Uterus (tissue), 4 donors: ENCODE measurements around the gene ENO2. TPM values are rescaled to one million over a fixed set of nuclear protein-coding genes. Genes with fewer than 3 reads are reported as not detected.

Experiments
- DNase-seq, 2 donors: peaks; one replicate each; pipeline ENCODE4 v3.0.0-alpha.2; 2019 to 2020
- H3K27ac ChIP-seq, 2 donors: fragments of 200-600 bp; sonication (generic); 1 replicate in 1 of 2; 2 replicates in 1 of 2; pipeline ENCODE4 v1.5.1; 2016 to 2018
- H3K27me3 ChIP-seq, 2 donors: fragments of 200-600 bp; sonication (generic); one replicate each; pipeline ENCODE4 v1.5.1; 2018 to 2019; ENCODE audit warnings: control low read depth in 1 of 2
- H3K36me3 ChIP-seq, 2 donors: fragments of 200-600 bp; sonication (generic); one replicate each; pipeline ENCODE4 v1.5.1; 2019; ENCODE audit warnings: control low read depth in 1 of 2
- H3K4me1 ChIP-seq, 2 donors: fragments of 200-600 bp; sonication (generic); one replicate each; pipeline ENCODE4 v1.5.1; 2018 to 2019; ENCODE audit warnings: control low read depth in 1 of 2
- H3K4me3 ChIP-seq, 2 donors: fragments of 200-600 bp; sonication (generic); 1 replicate in 1 of 2; 2 replicates in 1 of 2; pipeline ENCODE4 v1.5.1; 2018 to 2019; ENCODE audit warnings: mild to moderate bottlenecking in 1 of 2
- H3K9me3 ChIP-seq, 2 donors: fragments of 200-600 bp; sonication (generic); one replicate each; pipeline ENCODE4 v1.5.1; 2019; ENCODE audit warnings: control low read depth in 1 of 2
- POLR2A ChIP-seq, 2 donors: fragments of 450-650 bp; IDR thresholded peaks; one replicate each; pipeline ENCODE4 v1.6.1; 2016; ENCODE audit warnings: antibody characterized with exemption in 2 of 2, mild to moderate bottlenecking in 1 of 2, moderate library complexity in 1 of 2
- intact Hi-C: fragments of 100-400 bp; cut with DNase I; formaldehyde crosslinking; loops from one replicate; pipeline ENCODE4 v1.15.1; 2023; ENCODE audit warnings: low total_unique reads
- total RNA-seq, 4 donors: library from RNA; depleted of rRNA in 3 of 4; stranded (reverse); fragments of >200 nt in 3 of 4; gene quantifications; one replicate each; pipeline versions ENCODE4 v1.1.0 to v1.2.4, GENCODE V29; 2014 to 2023
- TF ChIP-seq, protein P1 (sequence below), 4 experiments: fragments of 200-600 bp in 2 of 4; fragments of 450-650 bp in 2 of 4; sonication (generic) in 2 of 4; IDR thresholded peaks; one replicate each; pipeline ENCODE4 v1.5.1; 2016 to 2019; ENCODE audit warnings: antibody characterized with exemption in 4 of 4, mild to moderate bottlenecking in 2 of 4, moderate library complexity in 1 of 4
- donor health status: DM: yes; HTN: yes; CAD: no.

Gene ENO2
- total RNA-seq, 4 donors from 2014 or later, result 9.7 to 84.7 (median 24.4) TPM

DNA sequence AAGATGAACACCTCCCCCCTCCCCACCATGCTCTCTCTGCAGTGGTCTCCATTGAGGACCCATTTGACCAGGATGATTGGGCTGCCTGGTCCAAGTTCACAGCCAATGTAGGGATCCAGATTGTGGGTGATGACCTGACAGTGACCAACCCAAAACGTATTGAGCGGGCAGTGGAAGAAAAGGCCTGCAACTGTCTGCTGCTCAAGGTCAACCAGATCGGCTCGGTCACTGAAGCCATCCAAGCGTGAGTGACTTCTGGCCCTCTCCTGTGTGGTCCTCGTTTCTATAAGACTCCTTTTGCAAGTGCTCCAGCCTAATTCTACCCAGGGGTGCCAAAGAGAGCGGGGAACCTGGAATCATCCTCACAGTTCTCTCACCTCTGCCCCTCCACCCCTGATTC is 7.2 kb downstream of the ENO2 start:
- H3K9me3 ChIP-seq, result no peaks in the 10 kb centered on the region
- H3K36me3 ChIP-seq, result no peaks in the 10 kb centered on the region
- intact Hi-C loops, result no loop called here
- H3K27me3 ChIP-seq, result no peaks in the 10 kb centered on the region
- TF ChIP-seq, protein P1, sequence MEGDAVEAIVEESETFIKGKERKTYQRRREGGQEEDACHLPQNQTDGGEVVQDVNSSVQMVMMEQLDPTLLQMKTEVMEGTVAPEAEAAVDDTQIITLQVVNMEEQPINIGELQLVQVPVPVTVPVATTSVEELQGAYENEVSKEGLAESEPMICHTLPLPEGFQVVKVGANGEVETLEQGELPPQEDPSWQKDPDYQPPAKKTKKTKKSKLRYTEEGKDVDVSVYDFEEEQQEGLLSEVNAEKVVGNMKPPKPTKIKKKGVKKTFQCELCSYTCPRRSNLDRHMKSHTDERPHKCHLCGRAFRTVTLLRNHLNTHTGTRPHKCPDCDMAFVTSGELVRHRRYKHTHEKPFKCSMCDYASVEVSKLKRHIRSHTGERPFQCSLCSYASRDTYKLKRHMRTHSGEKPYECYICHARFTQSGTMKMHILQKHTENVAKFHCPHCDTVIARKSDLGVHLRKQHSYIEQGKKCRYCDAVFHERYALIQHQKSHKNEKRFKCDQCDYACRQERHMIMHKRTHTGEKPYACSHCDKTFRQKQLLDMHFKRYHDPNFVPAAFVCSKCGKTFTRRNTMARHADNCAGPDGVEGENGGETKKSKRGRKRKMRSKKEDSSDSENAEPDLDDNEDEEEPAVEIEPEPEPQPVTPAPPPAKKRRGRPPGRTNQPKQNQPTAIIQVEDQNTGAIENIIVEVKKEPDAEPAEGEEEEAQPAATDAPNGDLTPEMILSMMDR (IDR thresholded peaks at IDR 0.05), result no peak
- TF ChIP-seq POLR2A (IDR thresholded peaks at IDR 0.05), result no peak
- H3K4me3 ChIP-seq, result no peak overlapping the region
- no peak for DNase-seq
- H3K4me1 ChIP-seq, result peaks cover 3 to 8% of the 10 kb centered on the region in 2 donors
- H3K27ac ChIP-seq, result no peak overlapping the region

DNA sequence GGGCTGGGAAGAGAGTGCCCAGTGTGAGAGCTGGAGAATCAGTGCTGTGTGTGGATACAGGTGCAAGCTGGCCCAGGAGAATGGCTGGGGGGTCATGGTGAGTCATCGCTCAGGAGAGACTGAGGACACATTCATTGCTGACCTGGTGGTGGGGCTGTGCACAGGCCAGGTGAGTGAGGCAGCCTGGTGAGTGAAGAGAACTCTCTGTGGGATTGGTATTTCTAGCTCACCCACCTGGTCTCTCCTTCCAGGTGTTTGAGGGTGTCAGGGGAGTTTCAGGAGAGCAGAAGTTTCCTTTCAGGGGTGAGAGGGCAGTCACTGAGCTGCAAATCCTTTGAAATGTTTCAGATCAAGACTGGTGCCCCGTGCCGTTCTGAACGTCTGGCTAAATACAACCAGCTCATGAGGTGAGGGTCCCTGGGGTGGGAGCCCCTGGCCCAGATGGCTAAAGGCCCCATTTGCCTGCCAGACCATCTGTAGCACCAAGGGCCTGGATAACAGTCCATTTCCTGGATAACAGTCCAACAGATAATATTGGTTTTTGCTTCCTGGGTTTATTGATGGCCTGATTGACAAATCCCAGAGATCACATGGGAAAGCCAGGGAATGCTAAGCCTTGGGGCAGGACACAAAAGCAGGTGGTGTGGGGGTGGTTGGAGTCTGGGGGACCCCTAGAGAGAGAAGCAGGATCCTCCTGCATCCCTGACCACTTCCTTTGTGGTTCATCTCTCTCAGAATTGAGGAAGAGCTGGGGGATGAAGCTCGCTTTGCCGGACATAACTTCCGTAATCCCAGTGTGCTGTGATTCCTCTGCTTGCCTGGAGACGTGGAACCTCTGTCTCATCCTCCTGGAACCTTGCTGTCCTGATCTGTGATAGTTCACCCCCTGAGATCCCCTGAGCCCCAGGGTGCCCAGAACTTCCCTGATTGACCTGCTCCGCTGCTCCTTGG is 7.9 kb downstream of the ENO2 start:
- H3K4me1 ChIP-seq, result peaks cover 3 to 10% of the 10 kb centered on the region in 2 donors
- DNase-seq, result no peak
- no peak overlapping the region for H3K27ac ChIP-seq
- TF ChIP-seq, protein P1 (IDR thresholded peaks at IDR 0.05), result no peak
- TF ChIP-seq POLR2A (IDR thresholded peaks at IDR 0.05), result no peak
- intact Hi-C loops, result no loop called here
- no peaks in the 10 kb centered on the region for H3K27me3 ChIP-seq
- H3K36me3 ChIP-seq, result no peaks in the 10 kb centered on the region
- H3K4me3 ChIP-seq, result no peak overlapping the region
- no peaks in the 10 kb centered on the region for H3K9me3 ChIP-seq

DNA sequence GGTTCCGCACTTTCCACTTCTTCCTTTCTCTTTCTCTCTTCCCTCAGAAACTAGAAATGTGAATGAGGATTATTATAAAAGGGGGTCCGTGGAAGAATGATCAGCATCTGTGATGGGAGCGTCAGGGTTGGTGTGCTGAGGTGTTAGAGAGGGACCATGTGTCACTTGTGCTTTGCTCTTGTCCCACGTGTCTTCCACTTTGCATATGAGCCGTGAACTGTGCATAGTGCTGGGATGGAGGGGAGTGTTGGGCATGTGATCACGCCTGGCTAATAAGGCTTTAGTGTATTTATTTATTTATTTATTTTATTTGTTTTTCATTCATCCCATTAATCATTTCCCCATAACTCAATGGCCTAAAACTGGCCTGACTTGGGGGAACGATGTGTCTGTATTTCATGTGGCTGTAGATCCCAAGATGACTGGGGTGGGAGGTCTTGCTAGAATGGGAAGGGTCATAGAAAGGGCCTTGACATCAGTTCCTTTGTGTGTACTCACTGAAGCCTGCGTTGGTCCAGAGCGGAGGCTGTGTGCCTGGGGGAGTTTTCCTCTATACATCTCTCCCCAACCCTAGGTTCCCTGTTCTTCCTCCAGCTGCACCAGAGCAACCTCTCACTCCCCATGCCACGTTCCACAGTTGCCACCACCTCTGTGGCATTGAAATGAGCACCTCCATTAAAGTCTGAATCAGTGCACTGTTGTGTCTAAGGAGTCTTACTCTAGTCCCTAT is 8.8 kb downstream of the ENO2 start:
- DNase-seq, result no peak
- Histone ChIP-seq H3K36me3 (no peaks in the 10 kb centered on the region), H3K27ac (peak overlapping the region in 1 of 2 donors; percentile 99), H3K27me3 (no peaks in the 10 kb centered on the region), H3K4me3 (no peak overlapping the region), H3K9me3 (no peaks in the 10 kb centered on the region), H3K4me1 (peaks cover 3 to 10% of the 10 kb centered on the region in 2 donors)
- TF ChIP-seq, protein P1 (IDR thresholded peaks at IDR 0.05), result no peak
- intact Hi-C loops, result no loop called here

DNA sequence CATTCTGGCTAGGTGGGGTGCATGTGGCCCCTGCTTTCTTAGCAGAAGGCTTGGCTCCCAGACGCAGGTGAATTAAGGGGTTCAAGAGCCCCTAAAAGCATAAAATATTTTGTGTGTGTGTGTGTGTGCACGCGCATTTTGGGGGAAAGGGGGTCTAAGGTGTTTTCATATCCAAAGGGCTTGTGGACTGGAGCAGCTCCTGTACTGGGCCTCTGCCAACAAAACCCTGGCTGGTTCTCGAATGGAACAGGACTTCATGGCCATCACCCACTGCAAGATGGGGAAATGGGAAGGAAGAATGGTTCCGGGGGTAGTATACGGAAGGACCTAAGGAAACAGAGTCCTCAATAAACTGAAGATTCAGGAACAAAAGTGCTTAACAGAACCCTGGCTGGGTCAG is 9.5 kb downstream of the ENO2 start:
- peak in 1 of 2 donors; percentile 54 for DNase-seq
- peak overlapping the region; percentile 97 to 99 for H3K27ac ChIP-seq
- intact Hi-C loops, result no loop called here
- H3K4me3 ChIP-seq, result no peak overlapping the region
- no peaks in the 10 kb centered on the region for H3K9me3 ChIP-seq
- no peak for TF ChIP-seq POLR2A (IDR thresholded peaks at IDR 0.05)
- TF ChIP-seq, protein P1 (IDR thresholded peaks at IDR 0.05), result no peak
- H3K27me3 ChIP-seq, result no peaks in the 10 kb centered on the region
- no peaks in the 10 kb centered on the region for H3K36me3 ChIP-seq
- peaks cover 3 to 10% of the 10 kb centered on the region in 2 donors for H3K4me1 ChIP-seq

DNA sequence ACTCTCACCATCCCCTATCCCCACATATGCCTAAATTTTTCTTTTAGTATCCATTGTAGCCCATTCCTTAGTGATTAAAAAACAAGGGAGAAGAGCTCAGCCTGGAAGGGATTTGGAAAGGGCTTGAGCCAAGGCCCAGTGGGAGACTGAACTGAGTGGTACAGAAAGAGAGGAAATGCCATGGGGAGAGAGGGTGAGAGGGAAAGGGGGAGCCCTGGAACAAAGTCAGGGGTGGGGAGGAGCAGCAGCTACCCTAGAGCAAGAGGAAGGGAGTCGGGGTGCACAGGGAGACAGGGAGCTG is 10.8 kb downstream of the ENO2 start:
- intact Hi-C loops, result no loop called here
- no peaks in the 10 kb centered on the region for H3K36me3 ChIP-seq
- peak overlapping the region; percentile 97 to 99 for H3K27ac ChIP-seq
- peak overlapping the region in 1 of 2 donors; percentile 74 for H3K4me3 ChIP-seq
- TF ChIP-seq, protein P1 (IDR thresholded peaks at IDR 0.05), result no peak
- no peak for TF ChIP-seq POLR2A (IDR thresholded peaks at IDR 0.05)
- no peak for DNase-seq
- peaks cover 3 to 13% of the 10 kb centered on the region in 2 donors for H3K4me1 ChIP-seq
- H3K9me3 ChIP-seq, result no peaks in the 10 kb centered on the region
- H3K27me3 ChIP-seq, result no peaks in the 10 kb centered on the region
